IMR-90 (cell line): ENCODE data around the gene MRPL3. TPM values are rescaled to one million over a fixed set of nuclear protein-coding genes. Genes with fewer than 3 reads are reported as not detected.

Source experiments
- ATAC-seq: fragments of 200-7000 bp; cut with Tn5 transposase; 2 replicates; pipeline ENCODE4 v1.9.1; 2020; ENCODE audit warnings: low read depth, mild to moderate bottlenecking, moderate library complexity
- BruUV-seq: library from RNA; stranded (reverse); fragments of 400-500 nt; replicated peaks from 2 replicates; lab custom pipeline; 2021; lab: Mats Ljungman, UMichigan
- CTCF ChIA-PET: fragments of 300-600 bp; formaldehyde crosslinking; extraction: SDS; loops from one replicate; lab custom pipeline; 2021; ENCODE audit warnings: antibody characterized with exemption; lab: Yijun Ruan, JAX
- POLR2A ChIA-PET: fragments of 300-600 bp; sonication (Branson Sonifier 250); formaldehyde crosslinking; loops from one replicate; lab custom pipeline; 2022; ENCODE audit warnings: antibody characterized with exemption; ENCODE audit not compliant: unreplicated experiment; lab: Charles Lee
- DNase-seq: peaks from one replicate; pipeline ENCODE4 v3.0.0; 2013
- H2AFZ ChIP-seq: replicated peaks from 2 replicates; pipeline ENCODE3; 2013; ENCODE audit warnings: low read length, mild to moderate bottlenecking; ENCODE audit not compliant: poor library complexity
- H2AK5ac ChIP-seq: 2 replicates; pipeline ENCODE4 v1.6.1; 2013; ENCODE audit warnings: low read depth, low read length, inconsistent platforms
- H2AK9ac ChIP-seq: replicated peaks from 2 replicates; pipeline ENCODE3; 2013; ENCODE audit warnings: mild to moderate bottlenecking, low read depth, low read length, moderate library complexity; ENCODE audit not compliant: poor library complexity
- H2BK120ac ChIP-seq: 2 replicates; pipeline ENCODE4 v1.6.1; 2013; ENCODE audit warnings: low read depth, low read length, inconsistent platforms
- H2BK15ac ChIP-seq: 3 replicates; pipeline ENCODE4 v1.6.1; 2013; ENCODE audit warnings: low read depth, low read length, inconsistent platforms
- H2BK20ac ChIP-seq: 2 replicates; pipeline ENCODE4 v1.6.1; 2013; ENCODE audit warnings: low read depth, mild to moderate bottlenecking, inconsistent platforms, low read length, moderate library complexity
- H2BK5ac ChIP-seq: 2 replicates; pipeline ENCODE4 v1.6.1; 2013; ENCODE audit warnings: mild to moderate bottlenecking, low read depth, low read length, inconsistent platforms; ENCODE audit not compliant: poor library complexity, severe bottlenecking
- H3K14ac ChIP-seq: replicated peaks from 2 replicates; pipeline ENCODE4 v1.6.1; 2013; ENCODE audit warnings: low read depth, low read length, inconsistent platforms
- H3K18ac ChIP-seq: 2 replicates; pipeline ENCODE4 v1.6.1; 2013; ENCODE audit warnings: low read depth, low read length, control low read depth
- H3K23ac ChIP-seq: 2 replicates; pipeline ENCODE4 v1.6.1; 2013; ENCODE audit warnings: low read depth, low read length, inconsistent platforms
- H3K27ac ChIP-seq: 2 replicates; pipeline ENCODE4 v1.5.1; 2013; ENCODE audit warnings: mild to moderate bottlenecking, control low read depth, low read length; ENCODE audit not compliant: insufficient read depth
- H3K27me3 ChIP-seq: 2 replicates; pipeline ENCODE4 v1.6.1; 2013; ENCODE audit warnings: low read length; ENCODE audit not compliant: control insufficient read depth, insufficient read depth
- H3K36me3 ChIP-seq: 2 replicates; pipeline ENCODE4 v1.6.1; 2013; ENCODE audit warnings: low read length, mixed read lengths; ENCODE audit not compliant: control insufficient read depth, insufficient read depth
- H3K4ac ChIP-seq: 2 replicates; pipeline ENCODE4 v1.6.1; 2013; ENCODE audit warnings: low read depth, low read length, inconsistent platforms
- H3K4me1 ChIP-seq: 2 replicates; pipeline ENCODE4 v1.6.1; 2013; ENCODE audit warnings: low read length, mixed read lengths; ENCODE audit not compliant: control insufficient read depth, insufficient read depth
- H3K4me2 ChIP-seq: 2 replicates; pipeline ENCODE4 v1.6.1; 2013; ENCODE audit warnings: low read depth, mild to moderate bottlenecking, control low read depth, low read length, moderate library complexity
- H3K4me3 ChIP-seq: 2 replicates; pipeline ENCODE4 v1.5.1; 2013; ENCODE audit warnings: low read depth, mild to moderate bottlenecking, control low read depth, low read length, moderate library complexity; ENCODE audit not compliant: insufficient read depth
- H3K56ac ChIP-seq: 2 replicates; pipeline ENCODE4 v1.6.1; 2013; ENCODE audit warnings: low read length, inconsistent platforms; ENCODE audit not compliant: insufficient read depth; ENCODE audit errors: extremely low read depth
- H3K79me1 ChIP-seq, 2 experiments: 2 replicates each; pipeline ENCODE4 v1.6.1; 2013; ENCODE audit warnings: low read length in 2 of 2, inconsistent platforms in 1 of 2, low read depth in 1 of 2
- H3K9ac ChIP-seq: 2 replicates; pipeline ENCODE4 v1.6.1; 2013; ENCODE audit warnings: low read depth, low read length, control low read depth
- H3K9me1 ChIP-seq: 2 replicates; pipeline ENCODE4 v1.6.1; 2013; ENCODE audit warnings: low read length, inconsistent platforms; ENCODE audit not compliant: insufficient read depth
- H3K9me3 ChIP-seq: 2 replicates; pipeline ENCODE4 v1.6.1; 2013; ENCODE audit warnings: low read length; ENCODE audit not compliant: control insufficient read depth, insufficient read depth
- H4K20me1 ChIP-seq: 2 replicates; pipeline ENCODE4 v1.6.1; 2013; ENCODE audit warnings: low read length, inconsistent platforms; ENCODE audit not compliant: insufficient read depth
- H4K5ac ChIP-seq: 2 replicates; pipeline ENCODE4 v1.6.1; 2013; ENCODE audit warnings: mild to moderate bottlenecking, low read depth, low read length, control low read depth
- H4K8ac ChIP-seq, 2 experiments: 2 replicates each; pipeline ENCODE4 v1.6.1; 2013; ENCODE audit warnings: low read depth in 2 of 2, low read length in 2 of 2, control low read depth in 1 of 2, inconsistent platforms in 1 of 2
- H4K91ac ChIP-seq: 2 replicates; pipeline ENCODE4 v1.6.1; 2013; ENCODE audit warnings: low read depth, low read length, inconsistent platforms; ENCODE audit not compliant: insufficient read depth
- CTCF ChIP-seq: conservative IDR thresholded peaks from 2 replicates; pipeline ENCODE4 v1.5.1; 2012; ENCODE audit warnings: mild to moderate bottlenecking, low read depth, low read length, improper control_type of control experiment
- SMC3 ChIP-seq: fragments of 150-350 bp; IDR thresholded peaks from 2 replicates; pipeline ENCODE4 v1.6.1; 2016; ENCODE audit warnings: low read depth, mild to moderate bottlenecking, antibody characterized with exemption, low read length, moderate library complexity
- dilution Hi-C: fragments of 300-500 bp; cut with HindIII; formaldehyde crosslinking; loops from one replicate; pipeline ENCODE4 v1.14.3; 2018; ENCODE audit warnings: low sequenced_read_pairs; ENCODE audit not compliant: unreplicated experiment
- in situ Hi-C: fragments of 300-500 bp; cut with MboI; formaldehyde crosslinking; loops from 3 replicates; pipeline ENCODE4 v1.14.3; 2019; ENCODE audit warnings: low sequenced_read_pairs, inconsistent platforms, mixed read lengths
- intact Hi-C: fragments of 100-400 bp; cut with micrococcal nuclease; formaldehyde crosslinking; loops from 2 replicates; pipeline ENCODE4 v1.10.0; 2022
- polyA plus RNA-seq, 3 experiments: library from polyadenylated mRNA; depleted of rRNA; stranded (reverse); fragments of >200 nt; gene quantifications; 2 replicates each; pipeline ENCODE4 v1.2.3, GENCODE V29; 2012; ENCODE audit warnings: low replicate concordance in 1 of 3
- total RNA-seq: library from RNA; depleted of rRNA; stranded (reverse); fragments of >200 nt; gene quantifications from 2 replicates; pipeline ENCODE4 v1.2.3, GENCODE V29; 2012

Gene MRPL3
- total and polyA plus RNA-seq, 2 of the 4 experiments (the other 2 are of a cell fraction) = 107 to 206 TPM

GRCh38 chr3:131546441-131546840, 43.7 kb upstream of the MRPL3 start:
- H3K23ac ChIP-seq = no peak overlapping the region
- no peaks in the 10 kb centered on the region for H3K79me1 ChIP-seq
- in situ Hi-C loops (no loop called here), dilution Hi-C loops (no loop called here), intact Hi-C loops (no loop called here)
- no peak for ATAC-seq
- H3K27ac ChIP-seq = no peak overlapping the region
- peaks cover 2% of the 10 kb centered on the region; the same call in 1 of the 2 replicates for H3K4me1 ChIP-seq
- no peak overlapping the region for H2BK120ac ChIP-seq
- H2BK20ac ChIP-seq = no peak overlapping the region
- H2BK15ac ChIP-seq = no peak overlapping the region
- no peak overlapping the region for H2AFZ ChIP-seq
- H2BK5ac ChIP-seq = no peak overlapping the region
- no peak overlapping the region for H3K18ac ChIP-seq
- H3K56ac ChIP-seq = no peak overlapping the region
- no peak overlapping the region for H4K91ac ChIP-seq
- TF ChIP-seq SMC3 = no peak
- no peak for TF ChIP-seq CTCF
- H3K9me1 ChIP-seq = no peaks in the 10 kb centered on the region; the same call in 1 of the 2 replicates
- H2AK9ac ChIP-seq = no peak overlapping the region
- no peak overlapping the region for H3K4me3 ChIP-seq
- no peak overlapping the region for H3K4me2 ChIP-seq
- no peak for DNase-seq
- no peak overlapping the region for H3K4ac ChIP-seq
- no peak overlapping the region for H3K9ac ChIP-seq
- POLR2A ChIA-PET = no interaction called here
- no peak overlapping the region for H4K8ac ChIP-seq
- no peak overlapping the region for H3K14ac ChIP-seq
- no TSS peak for BruUV-seq
- H4K20me1 ChIP-seq = no peaks in the 10 kb centered on the region
- H2AK5ac ChIP-seq = no peak overlapping the region
- H3K9me3 ChIP-seq = no peaks in the 10 kb centered on the region
- H3K36me3 ChIP-seq = no peaks in the 10 kb centered on the region
- H4K5ac ChIP-seq = no peak overlapping the region
- CTCF ChIA-PET = no interaction called here
- H3K27me3 ChIP-seq = no peaks in the 10 kb centered on the region
